ENCODE data around the gene CD276. TPM values are rescaled to one million over a fixed set of nuclear protein-coding genes. Genes with fewer than 3 reads are reported as not detected.

The CD276 gene
- total and polyA plus RNA-seq, 2 experiments from 2014 or later = 106 to 222 TPM

GRCh38 chr15:73709686-73710085, 25.5 kb downstream of the CD276 start:
- TF ChIP-seq EZH2phosphoT487 (IDR thresholded peaks at IDR 0.05; ENCODE audit: low read depth, severe bottlenecking, unreplicated experiment) = no peak
- TF ChIP-seq EZH2 (IDR thresholded peaks at IDR 0.05; ENCODE audit: borderline replicate concordance) = no peak
- TF ChIP-seq CTCF (IDR thresholded peaks at IDR 0.05; ENCODE audit: poor library complexity) = no peak
- Histone ChIP-seq H2AFZ (no peak overlapping the region), H3K36me3 (replicated peaks; ENCODE audit: insufficient read depth, low read depth) (no peaks in the 10 kb centered on the region), H3K9me2 (replicated peaks; ENCODE audit: insufficient read depth) (no peaks in the 10 kb centered on the region), H3K4me1 (ENCODE audit: insufficient read depth) (no peaks in the 10 kb centered on the region), H3K4me2 (no peak overlapping the region), H3K27ac (no peak overlapping the region), H3K27me3 (no peaks in the 10 kb centered on the region), H4K20me1 (ENCODE audit: insufficient read depth, poor library complexity, severe bottlenecking) (peaks cover 7% of the 10 kb centered on the region), H3K79me2 (no peaks in the 10 kb centered on the region), H3K9me3 (ENCODE audit: low read depth) (no peaks in the 10 kb centered on the region), H3K4me3 (no peak overlapping the region)
- no peak for DNase-seq (ENCODE audit: low spot score)
- 99% methylated on average over 4 of the region's 4 CpGs for WGBS (ENCODE audit: low lambda C conversion rate, missing lambda C conversion rate)

- WGBS (ENCODE audit: low lambda C conversion rate, missing lambda C conversion rate) = 97% methylated on average over 5 of the region's 5 CpGs
- Histone ChIP-seq H4K20me1 (ENCODE audit: insufficient read depth, poor library complexity, severe bottlenecking) (peaks cover 2% of the 10 kb centered on the region), H3K27ac (no peak overlapping the region), H3K36me3 (replicated peaks; ENCODE audit: insufficient read depth, low read depth) (no peaks in the 10 kb centered on the region), H3K27me3 (no peaks in the 10 kb centered on the region), H3K4me1 (ENCODE audit: insufficient read depth) (no peaks in the 10 kb centered on the region), H3K79me2 (no peaks in the 10 kb centered on the region), H2AFZ (no peak overlapping the region), H3K4me2 (no peak overlapping the region), H3K9me2 (replicated peaks; ENCODE audit: insufficient read depth) (no peaks in the 10 kb centered on the region), H3K9me3 (ENCODE audit: low read depth) (no peaks in the 10 kb centered on the region), H3K4me3 (no peak overlapping the region)
- no peak for TF ChIP-seq CTCF (IDR thresholded peaks at IDR 0.05; ENCODE audit: poor library complexity)
- TF ChIP-seq EZH2phosphoT487 (IDR thresholded peaks at IDR 0.05; ENCODE audit: low read depth, severe bottlenecking, unreplicated experiment) = no peak
- TF ChIP-seq EZH2 (IDR thresholded peaks at IDR 0.05; ENCODE audit: borderline replicate concordance) = no peak
- DNase-seq (ENCODE audit: low spot score) = no peak
Measured at GRCh38 chr15:73710321-73710720, 26.1 kb downstream of the CD276 start.

GRCh38 chr15:73711526-73711925, 27.3 kb downstream of the CD276 start:
- Histone ChIP-seq H3K79me2 (no peaks in the 10 kb centered on the region), H3K9me2 (replicated peaks; ENCODE audit: insufficient read depth) (no peaks in the 10 kb centered on the region), H3K4me2 (no peak overlapping the region), H2AFZ (no peak overlapping the region), H3K27me3 (no peaks in the 10 kb centered on the region), H3K27ac (no peak overlapping the region), H4K20me1 (ENCODE audit: insufficient read depth, poor library complexity, severe bottlenecking) (no peaks in the 10 kb centered on the region), H3K4me1 (ENCODE audit: insufficient read depth) (no peaks in the 10 kb centered on the region), H3K4me3 (no peak overlapping the region), H3K36me3 (replicated peaks; ENCODE audit: insufficient read depth, low read depth) (no peaks in the 10 kb centered on the region), H3K9me3 (ENCODE audit: low read depth) (no peaks in the 10 kb centered on the region)
- TF ChIP-seq CTCF (IDR thresholded peaks at IDR 0.05; ENCODE audit: poor library complexity) = no peak
- no peak for TF ChIP-seq EZH2 (IDR thresholded peaks at IDR 0.05; ENCODE audit: borderline replicate concordance)
- no peak for TF ChIP-seq EZH2phosphoT487 (IDR thresholded peaks at IDR 0.05; ENCODE audit: low read depth, severe bottlenecking, unreplicated experiment)
- DNase-seq (ENCODE audit: low spot score) = no peak
- 94% methylated on average over 4 of the region's 4 CpGs for WGBS (ENCODE audit: low lambda C conversion rate, missing lambda C conversion rate)

- H2AFZ ChIP-seq = no peak overlapping the region
- no peak for DNase-seq (ENCODE audit: low spot score)
- H3K27ac ChIP-seq = no peak overlapping the region
- no peaks in the 10 kb centered on the region for H3K9me2 ChIP-seq (replicated peaks; ENCODE audit: insufficient read depth)
- TF ChIP-seq CTCF (IDR thresholded peaks at IDR 0.05; ENCODE audit: poor library complexity) = no peak
- no peak for TF ChIP-seq EZH2 (IDR thresholded peaks at IDR 0.05; ENCODE audit: borderline replicate concordance)
- no peak for TF ChIP-seq EZH2phosphoT487 (IDR thresholded peaks at IDR 0.05; ENCODE audit: low read depth, severe bottlenecking, unreplicated experiment)
- H3K4me1 ChIP-seq (ENCODE audit: insufficient read depth) = no peaks in the 10 kb centered on the region
- no peaks in the 10 kb centered on the region for H3K27me3 ChIP-seq
- H4K20me1 ChIP-seq (ENCODE audit: insufficient read depth, poor library complexity, severe bottlenecking) = no peaks in the 10 kb centered on the region
- H3K79me2 ChIP-seq = no peaks in the 10 kb centered on the region
- no peaks in the 10 kb centered on the region for H3K9me3 ChIP-seq (ENCODE audit: low read depth)
- H3K4me2 ChIP-seq = no peak overlapping the region
- no peaks in the 10 kb centered on the region for H3K36me3 ChIP-seq (replicated peaks; ENCODE audit: insufficient read depth, low read depth)
- H3K4me3 ChIP-seq = no peak overlapping the region
Measured at GRCh38 chr15:73712107-73712506, 27.9 kb downstream of the CD276 start.
